GM18498 (cell line): ENCODE results near the gene DUSP22.
"Not testable (repeated sequence)": the region's sequence is repeated elsewhere in the genome, so short reads cannot be mapped to it uniquely, and the experiment has no call there.

Experiments used
- ATAC-seq: cut with Tn5 transposase; IDR thresholded peaks from one replicate; pipeline ENCODE4 v1.9.1; 2021; ENCODE audit warnings: mild to moderate bottlenecking, moderate library complexity; ENCODE audit not compliant: unreplicated experiment

Gene DUSP22

GRCh38 chr6:362231-362923 is 70.1 kb downstream of the DUSP22 start:
- no peak for ATAC-seq

- no peak for ATAC-seq
Observed at GRCh38 chr6:362924-363249, 70.6 kb downstream of the DUSP22 start.

DNA sequence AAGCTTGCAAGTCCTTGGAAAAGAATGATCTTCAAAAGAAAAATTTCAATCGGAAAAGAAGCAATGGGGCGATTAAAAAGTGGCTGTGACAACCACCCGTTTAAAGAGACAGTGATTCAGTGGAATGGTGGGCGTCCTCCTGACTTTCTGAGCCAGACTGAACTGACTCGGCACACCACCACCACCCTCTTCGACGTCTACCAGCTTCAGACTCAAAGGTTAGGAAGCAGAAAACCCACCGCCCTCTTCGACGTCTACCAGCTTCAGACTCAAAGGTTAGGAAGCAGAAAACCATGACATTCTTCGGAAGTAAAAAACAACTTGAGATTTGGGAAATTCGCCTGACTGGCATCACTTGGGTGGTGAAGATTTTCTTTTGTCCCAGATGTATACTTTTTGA is 71.0 kb downstream of the DUSP22 start:
- no peak for ATAC-seq

DNA sequence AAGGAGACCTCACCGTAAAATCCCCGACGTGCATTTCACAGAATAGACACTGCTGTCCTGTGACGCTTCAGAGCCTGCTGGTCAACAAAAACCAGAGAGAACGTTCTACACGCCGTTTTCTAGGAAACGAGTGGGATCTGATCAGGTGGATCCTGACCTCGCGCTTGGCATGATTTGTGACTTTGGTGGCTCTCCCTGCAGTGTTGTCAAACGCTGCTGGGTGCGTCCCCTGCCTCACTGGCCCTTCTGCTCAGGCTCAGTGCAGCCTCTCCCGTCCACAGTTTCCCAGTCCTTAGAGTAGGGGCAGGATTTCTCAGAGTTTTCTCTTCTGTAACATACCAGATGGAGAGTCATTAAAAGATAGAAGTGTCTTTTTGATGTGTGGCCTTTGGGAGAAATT is 71.6 kb downstream of the DUSP22 start:
- no peak for ATAC-seq

DNA sequence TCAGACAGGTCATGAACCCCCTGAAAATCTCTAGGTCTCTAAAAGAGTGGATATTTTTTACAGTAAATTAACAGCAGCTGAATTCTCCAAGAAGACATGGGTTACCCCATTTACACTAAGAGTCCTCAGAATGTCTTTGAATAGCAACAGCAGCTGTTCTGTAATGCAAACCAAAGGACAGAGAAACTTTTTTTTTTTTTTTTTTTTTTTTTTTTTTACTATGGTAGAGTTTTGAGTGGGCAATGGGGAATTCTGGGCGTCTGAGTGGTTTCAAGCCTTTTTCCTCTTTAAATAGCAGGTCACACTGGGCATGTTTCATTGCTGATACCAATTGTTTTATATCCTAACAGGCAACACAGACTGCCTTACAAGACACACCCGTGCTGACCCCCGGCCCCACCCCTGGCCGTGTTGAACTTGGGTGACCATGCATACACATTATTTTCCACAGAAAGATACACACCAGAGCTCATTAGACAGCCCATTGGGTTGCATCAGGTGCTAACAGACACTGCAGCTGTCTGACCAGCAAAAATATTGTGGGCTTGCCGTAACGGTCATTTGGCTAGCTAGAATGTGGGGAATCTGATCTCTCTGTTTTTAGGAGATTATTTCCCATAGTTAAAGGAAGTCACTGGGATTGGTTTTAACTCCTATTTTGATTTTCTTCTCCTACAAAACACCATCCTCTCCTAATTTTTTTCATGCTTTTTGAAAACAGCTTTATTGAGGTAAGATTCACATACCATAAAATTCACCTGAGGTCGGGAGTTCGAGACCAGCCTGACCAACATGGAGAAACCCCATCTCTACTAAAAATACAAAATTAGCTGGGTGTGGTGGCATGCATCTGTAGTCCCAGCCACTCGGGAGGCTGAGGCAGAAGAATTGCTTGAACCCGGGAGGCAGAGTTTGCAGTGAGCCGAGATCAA is 72.6 kb downstream of the DUSP22 start:
- peak; percentile 59 for ATAC-seq

- ATAC-seq, result no peak
Observed at GRCh38 chr6:365835-366234, 73.5 kb downstream of the DUSP22 start.

DNA sequence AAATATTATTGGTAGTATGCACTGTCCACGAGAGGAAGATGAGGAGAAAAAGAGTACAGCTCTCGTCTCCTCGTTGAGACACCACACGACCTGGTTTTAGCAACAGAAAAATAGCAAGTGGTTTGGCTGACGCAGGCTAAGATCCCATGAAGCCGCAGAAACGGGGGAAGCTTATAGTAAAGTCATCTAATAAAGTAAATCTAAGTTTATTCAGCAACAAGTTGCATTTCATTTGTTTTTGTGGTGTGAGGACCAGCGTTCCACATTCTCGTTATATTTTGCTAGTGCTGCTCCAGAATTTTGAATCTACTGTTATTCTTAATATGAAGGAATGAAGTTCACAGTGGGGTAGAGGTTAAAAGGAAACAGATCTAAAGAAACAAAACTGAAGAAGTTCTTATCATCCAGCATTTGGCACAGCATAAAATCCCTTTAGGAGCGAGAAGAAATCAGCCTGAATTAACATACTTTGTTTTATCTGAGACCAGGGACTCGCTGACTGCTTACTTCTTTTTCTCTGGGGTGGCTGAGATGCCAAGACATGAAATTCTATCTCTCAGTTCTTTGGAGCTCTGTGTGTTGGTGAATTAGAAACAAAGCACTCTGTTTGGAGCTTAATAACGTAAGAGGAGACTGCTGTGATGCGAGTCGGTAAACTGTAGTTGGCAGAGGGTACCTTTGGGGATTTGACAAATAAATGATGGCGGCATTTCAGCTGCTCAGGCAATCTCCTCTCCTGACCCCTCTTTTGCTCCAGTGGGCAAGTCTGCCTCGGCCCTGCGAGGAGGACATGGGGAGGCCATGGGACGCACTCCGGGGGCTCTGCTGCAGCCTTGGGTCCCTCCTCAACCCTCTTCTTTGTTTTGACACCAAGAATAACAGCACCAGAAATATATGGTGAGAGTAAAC is 74.4 kb downstream of the DUSP22 start:
- ATAC-seq, result no peak

- ATAC-seq, result no peak
Observed at GRCh38 chr6:367298-367794, 75.1 kb downstream of the DUSP22 start.

DNA sequence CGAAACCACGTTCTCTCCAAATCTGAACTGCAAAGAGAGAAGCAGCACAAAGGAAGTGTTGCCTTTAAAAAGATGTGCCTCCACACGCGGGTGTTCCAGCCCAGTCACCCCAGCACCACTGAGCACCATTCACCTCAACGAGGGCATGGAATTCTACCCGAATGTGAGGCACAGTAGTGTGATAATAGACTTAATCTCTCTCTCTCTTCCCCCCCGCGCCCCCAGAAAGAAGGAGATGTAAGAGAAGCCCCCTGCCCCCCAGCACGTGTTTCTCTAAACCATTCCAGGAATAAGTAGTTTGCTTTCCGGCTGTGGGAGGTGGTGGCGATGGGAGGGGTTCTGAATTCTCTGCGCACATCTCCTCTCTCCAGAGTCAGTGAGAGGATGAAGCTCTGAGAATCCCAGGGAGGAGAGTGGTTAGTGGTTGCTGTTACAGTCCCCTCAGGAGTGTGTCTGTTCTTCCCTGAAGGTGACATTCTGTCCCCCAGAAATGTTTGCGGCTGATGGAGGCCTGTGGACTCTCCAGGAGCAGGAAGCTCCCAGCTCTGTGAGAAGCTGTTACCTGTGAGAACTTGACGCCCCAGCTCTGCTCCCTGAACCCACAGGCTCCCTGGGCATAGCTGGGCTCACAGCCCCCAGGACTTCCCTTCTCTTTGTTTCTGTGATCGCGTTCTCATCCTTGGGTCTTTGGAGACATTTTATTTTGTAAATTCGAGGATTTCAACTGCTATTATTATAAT is 75.8 kb downstream of the DUSP22 start:
- ATAC-seq, result no peak

- ATAC-seq, result no peak
Observed at GRCh38 chr6:369559-370431, 77.5 kb downstream of the DUSP22 start.

DNA sequence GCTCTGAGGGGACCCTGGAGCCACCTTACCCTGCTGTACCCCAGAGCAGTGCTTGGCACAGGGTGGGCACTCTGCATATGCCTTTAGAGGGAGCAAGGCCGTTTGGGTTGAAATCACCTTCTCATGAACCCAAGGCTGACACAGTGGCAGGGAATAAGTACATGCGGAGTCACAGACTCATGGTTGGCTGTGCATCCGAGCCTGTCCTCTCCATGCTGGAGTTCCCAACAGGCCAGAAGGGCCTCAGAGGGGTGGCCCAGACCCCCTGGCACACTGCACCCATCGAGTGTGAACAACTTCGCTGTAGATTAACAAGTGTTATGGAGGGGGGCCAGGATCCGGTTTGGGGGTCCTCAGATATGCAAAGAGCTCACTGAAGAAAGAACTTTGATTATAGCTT is 78.3 kb downstream of the DUSP22 start:
- ATAC-seq, result no peak

GRCh38 chr6:371851-372250 is 79.6 kb downstream of the DUSP22 start:
- not testable (repeated sequence) for ATAC-seq

DNA sequence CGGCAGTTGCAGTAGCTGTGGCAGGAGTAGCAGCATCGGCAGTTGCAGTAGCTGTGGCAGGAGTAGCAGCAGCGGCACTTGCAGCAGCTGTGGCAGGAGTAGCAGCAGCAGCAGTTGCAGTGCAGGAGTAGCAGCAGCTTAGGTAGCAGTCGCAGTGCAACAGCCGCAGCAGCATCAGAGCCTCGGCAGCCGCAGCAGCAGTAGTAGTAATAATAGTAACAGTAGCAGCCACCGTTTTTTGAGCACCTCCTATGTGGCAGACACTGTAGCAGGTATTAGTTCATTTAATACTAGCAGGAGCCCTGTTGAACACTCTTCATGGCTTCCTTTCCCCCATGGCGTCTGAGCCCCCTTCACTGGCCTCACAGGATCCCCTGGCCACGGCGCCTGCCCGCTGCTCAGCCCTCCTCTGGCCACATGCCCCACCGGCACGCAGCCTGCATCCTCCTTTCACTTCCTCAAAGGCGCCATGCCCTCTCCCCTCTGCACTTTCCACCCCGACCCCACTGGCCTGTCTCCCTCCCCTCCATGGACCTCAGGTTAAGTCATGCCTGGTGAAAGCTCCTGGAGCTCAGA is 80.1 kb downstream of the DUSP22 start:
- peak; percentile 76 for ATAC-seq

GRCh38 chr6:373031-373430 is 80.7 kb downstream of the DUSP22 start:
- ATAC-seq, result no peak

GRCh38 chr6:373773-374724 is 81.8 kb downstream of the DUSP22 start:
- no peak for ATAC-seq

DNA sequence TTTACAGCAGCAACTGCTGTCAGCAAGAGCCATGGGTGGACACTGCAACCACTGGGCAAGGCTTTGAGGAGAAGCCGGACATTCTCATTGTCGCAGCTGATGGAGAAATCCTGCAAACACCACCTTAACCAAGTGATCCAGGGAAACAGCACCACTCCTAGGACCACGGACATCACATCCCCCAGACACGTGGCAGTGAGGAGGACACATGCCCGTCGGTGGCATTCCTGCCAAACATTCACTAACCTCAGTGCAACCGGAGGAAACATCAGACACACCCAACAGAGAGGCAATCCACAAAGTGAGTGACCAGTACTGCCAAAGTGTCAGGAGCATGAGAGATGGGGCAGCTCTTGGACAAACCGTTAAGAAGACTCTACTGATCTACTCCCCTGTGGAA is 82.7 kb downstream of the DUSP22 start:
- no peak for ATAC-seq

DNA sequence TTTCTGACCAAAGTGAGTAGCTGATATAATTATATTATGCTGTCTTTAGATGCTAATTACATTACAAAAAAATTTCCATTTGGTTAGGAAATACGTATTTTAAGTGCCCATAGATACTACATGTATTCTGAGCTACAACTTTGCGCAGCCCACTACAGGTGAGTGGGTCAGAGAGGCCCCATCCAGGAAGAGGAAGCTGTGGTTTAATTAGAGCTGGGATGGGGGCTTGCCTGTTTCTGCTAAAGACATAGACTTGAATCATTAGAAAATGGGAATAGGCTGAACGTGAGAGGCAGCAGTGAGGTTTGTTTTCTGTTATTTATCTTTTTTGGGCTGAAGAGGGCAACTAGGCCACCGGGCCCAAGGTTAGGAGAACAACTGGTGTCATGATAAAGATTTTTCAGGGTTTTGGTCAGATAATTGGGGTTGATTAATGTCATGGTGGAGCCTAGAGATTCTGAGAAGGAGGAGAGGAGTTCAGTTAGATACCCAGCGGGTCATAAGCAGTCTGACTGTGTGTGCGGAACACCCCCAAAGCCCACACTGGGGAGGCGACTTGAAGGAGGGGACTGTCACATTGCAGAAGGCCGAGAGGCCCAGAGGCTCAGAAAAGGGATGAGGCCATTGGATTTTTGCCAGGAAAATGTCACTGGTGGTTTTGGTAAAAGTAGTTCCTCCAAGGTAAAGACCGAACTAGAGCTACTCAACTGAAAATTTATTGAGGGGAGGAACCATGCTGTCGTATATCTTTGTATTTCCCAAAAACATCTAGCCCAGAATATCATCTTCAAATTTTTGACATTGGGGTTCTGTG is 84.7 kb downstream of the DUSP22 start:
- ATAC-seq, result no peak
